Lung (tissue), 12 donors: ENCODE data around the gene ARHGAP31. TPM values are rescaled to one million over a fixed set of nuclear protein-coding genes. Genes with fewer than 3 reads are reported as not detected.

Experiments
- ATAC-seq: fragments of 200-7000 bp; cut with Tn5 transposase; one replicate; pipeline ENCODE4 v1.9.1; 2020; ENCODE audit warnings: moderate number of reproducible peaks; ENCODE audit not compliant: insufficient read depth, low FRiP score
- DNase-seq, 3 donors: peaks; one replicate each; pipeline ENCODE4 v3.0.0-alpha.2; 2013 to 2017
- H3K27ac ChIP-seq, 2 donors: one replicate each; pipeline ENCODE4 v1.5.1; 2013; ENCODE audit warnings: mild to moderate bottlenecking in 2 of 2, moderate library complexity in 2 of 2, control low read depth in 1 of 2, inconsistent platforms in 1 of 2, low read depth in 1 of 2, low read length in 1 of 2
- H3K27me3 ChIP-seq, 3 donors: one replicate each; pipeline ENCODE4 v1.5.1; 2013; ENCODE audit warnings: low read length in 2 of 3; ENCODE audit not compliant: control insufficient read depth in 3 of 3, insufficient read depth in 3 of 3
- H3K36me3 ChIP-seq, 4 donors: one replicate each; pipeline ENCODE4 v1.5.1; 2013; ENCODE audit warnings: low read length in 4 of 4, mild to moderate bottlenecking in 1 of 4, moderate library complexity in 1 of 4; ENCODE audit not compliant: control insufficient read depth in 4 of 4, insufficient read depth in 4 of 4
- H3K4me1 ChIP-seq, 5 donors: one replicate each; pipeline ENCODE4 v1.5.1; 2013; ENCODE audit warnings: low read length in 5 of 5, mild to moderate bottlenecking in 2 of 5, moderate library complexity in 1 of 5; ENCODE audit not compliant: control insufficient read depth in 5 of 5, insufficient read depth in 5 of 5
- H3K4me3 ChIP-seq: one replicate; pipeline ENCODE4 v1.5.1; 2013; ENCODE audit warnings: mild to moderate bottlenecking, control low read depth, moderate library complexity
- H3K9ac ChIP-seq, 2 donors: one replicate each; pipeline ENCODE4 v1.5.1; 2013; ENCODE audit warnings: low read length in 2 of 2, control low read depth in 1 of 2; ENCODE audit not compliant: insufficient read depth in 1 of 2
- H3K9me3 ChIP-seq, 4 donors: one replicate each; pipeline ENCODE4 v1.5.1; 2013; ENCODE audit warnings: low read length in 3 of 4, mild to moderate bottlenecking in 1 of 4, moderate library complexity in 1 of 4; ENCODE audit not compliant: control insufficient read depth in 4 of 4, insufficient read depth in 3 of 4
- WGBS, 2 donors: extraction: QIAGEN DNeasy Blood & Tissue Kit; methylation state at CpG; one replicate each; pipeline ENCODE4 v1.1.7; 2013; 5-methylcytosine and 5-hydroxymethylcytosine counted together
- polyA plus RNA-seq, 2 donors: library from polyadenylated mRNA; stranded (reverse); fragments of 200-250 nt; gene quantifications; one replicate each; pipeline ENCODE4 v1.2.1, GENCODE V29; 2013
- total RNA-seq, 2 donors: library from RNA; depleted of rRNA in 1 of 2; stranded (reverse); fragments of >200 nt in 1 of 2; gene quantifications; one replicate each; pipeline ENCODE4 v1.2.1, GENCODE V29; 2014 to 2021
- TF ChIP-seq, protein P1 (sequence below): IDR thresholded peaks from 2 replicates; pipeline ENCODE4 v1.5.1; 2012; ENCODE audit warnings: mild to moderate bottlenecking; ENCODE audit errors: control extremely low read depth, extremely low read depth
- donor health status: control.
- donor health status: control.
- donor health status: Bipolar disorder and iron deficiency.
- donor health status: healthy.
- donor health status: DM: yes; HTN: yes; CAD: no.

Gene ARHGAP31
- total and polyA plus RNA-seq, 4 donors, result 11.6 to 58.5 (median 31.7) TPM

DNA sequence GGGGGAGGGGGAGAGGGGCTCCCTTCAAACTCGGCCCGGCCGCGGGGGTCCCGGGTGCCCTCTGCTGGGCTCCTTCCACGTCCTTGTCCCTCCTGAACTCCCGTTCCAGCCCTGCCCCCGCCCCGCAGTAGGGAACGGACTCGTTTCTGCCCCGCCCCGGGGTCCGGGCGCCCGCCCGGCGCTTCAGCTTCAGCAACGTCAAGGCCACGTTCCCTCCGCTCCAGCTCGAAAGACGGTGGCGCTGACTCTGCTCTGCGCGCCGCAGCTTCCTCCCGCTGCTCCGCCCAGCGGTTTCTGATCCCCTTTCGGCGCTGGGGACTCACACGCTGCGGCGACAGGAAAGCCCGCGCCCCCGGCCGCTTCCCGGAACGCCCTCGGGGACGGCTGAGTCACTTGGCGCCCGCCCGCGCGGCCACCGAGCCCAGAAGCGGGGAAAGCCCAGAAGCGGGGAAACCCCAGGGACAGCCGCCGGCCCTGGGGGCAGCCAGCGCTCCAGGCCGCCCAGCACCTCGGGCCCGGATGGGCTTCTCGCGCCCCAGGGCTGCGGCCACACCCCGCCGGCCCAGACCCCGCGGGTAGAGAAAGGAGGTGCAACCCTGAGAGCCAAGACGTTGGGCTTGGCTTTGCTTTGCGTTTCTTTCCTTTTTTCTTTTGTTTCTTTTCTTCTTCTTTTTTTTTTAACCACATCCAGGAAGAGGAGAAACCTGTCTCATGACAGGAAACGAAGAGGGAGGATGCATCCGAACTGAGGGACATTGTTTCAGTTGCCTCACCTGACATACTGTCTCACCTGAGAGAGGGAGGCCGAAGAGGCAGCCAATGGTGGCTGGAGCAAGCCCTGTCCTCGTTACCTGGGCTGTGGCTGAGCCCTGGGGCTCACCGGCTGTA, 28.9 kb downstream of the ARHGAP31 start:
- peak; percentile 94 to 95 (median 95) for DNase-seq
- peak; percentile 94 for ATAC-seq
- peak overlapping the region; percentile 51 for H3K4me3 ChIP-seq
- no peaks in the 10 kb centered on the region for H3K9me3 ChIP-seq
- WGBS, 2 donors, result 1 to 2% methylated on average over 55 to 71 of the region's 71 CpGs
- peak overlapping the region; percentile 89 to 98 for H3K27ac ChIP-seq
- no peaks in the 10 kb centered on the region for H3K27me3 ChIP-seq
- H3K9ac ChIP-seq, result peak overlapping the region; percentile 76 to 84
- no peaks in the 10 kb centered on the region for H3K36me3 ChIP-seq
- TF ChIP-seq, protein P1, sequence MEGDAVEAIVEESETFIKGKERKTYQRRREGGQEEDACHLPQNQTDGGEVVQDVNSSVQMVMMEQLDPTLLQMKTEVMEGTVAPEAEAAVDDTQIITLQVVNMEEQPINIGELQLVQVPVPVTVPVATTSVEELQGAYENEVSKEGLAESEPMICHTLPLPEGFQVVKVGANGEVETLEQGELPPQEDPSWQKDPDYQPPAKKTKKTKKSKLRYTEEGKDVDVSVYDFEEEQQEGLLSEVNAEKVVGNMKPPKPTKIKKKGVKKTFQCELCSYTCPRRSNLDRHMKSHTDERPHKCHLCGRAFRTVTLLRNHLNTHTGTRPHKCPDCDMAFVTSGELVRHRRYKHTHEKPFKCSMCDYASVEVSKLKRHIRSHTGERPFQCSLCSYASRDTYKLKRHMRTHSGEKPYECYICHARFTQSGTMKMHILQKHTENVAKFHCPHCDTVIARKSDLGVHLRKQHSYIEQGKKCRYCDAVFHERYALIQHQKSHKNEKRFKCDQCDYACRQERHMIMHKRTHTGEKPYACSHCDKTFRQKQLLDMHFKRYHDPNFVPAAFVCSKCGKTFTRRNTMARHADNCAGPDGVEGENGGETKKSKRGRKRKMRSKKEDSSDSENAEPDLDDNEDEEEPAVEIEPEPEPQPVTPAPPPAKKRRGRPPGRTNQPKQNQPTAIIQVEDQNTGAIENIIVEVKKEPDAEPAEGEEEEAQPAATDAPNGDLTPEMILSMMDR, result no peak
- peaks cover 0 to 17% (median 7%) of the 10 kb centered on the region in 5 donors for H3K4me1 ChIP-seq

DNA sequence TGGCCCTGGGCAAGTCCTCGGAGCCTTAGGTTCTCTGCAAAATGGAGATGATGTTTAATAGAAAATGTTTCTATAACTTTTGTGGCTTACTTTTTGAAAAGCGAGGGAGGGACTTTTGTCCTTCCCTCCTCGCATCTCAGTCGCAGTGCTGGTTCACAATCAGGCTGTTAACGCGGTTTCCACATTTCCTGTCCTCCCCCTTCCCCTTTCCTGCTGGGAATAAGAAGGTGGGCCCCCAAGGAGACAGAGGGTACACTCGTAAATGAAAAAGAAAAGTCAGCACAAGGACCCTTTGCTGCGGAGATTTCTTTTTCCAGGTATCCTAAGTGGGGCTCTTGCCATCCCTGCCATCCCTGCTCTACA, 29.5 kb downstream of the ARHGAP31 start:
- peak in 1 of 3 donors; percentile 21 for DNase-seq
- 30 to 52% methylated on average over 8 of the region's 8 CpGs for WGBS, 2 donors
- ATAC-seq, result no peak
- H3K27me3 ChIP-seq, result no peaks in the 10 kb centered on the region
- peaks cover 0 to 17% (median 7%) of the 10 kb centered on the region in 5 donors for H3K4me1 ChIP-seq
- no peaks in the 10 kb centered on the region for H3K9me3 ChIP-seq
- H3K27ac ChIP-seq, result peak overlapping the region; percentile 89 to 98
- TF ChIP-seq, protein P1, result no peak
- H3K36me3 ChIP-seq, result no peaks in the 10 kb centered on the region
- H3K4me3 ChIP-seq, result no peak overlapping the region
- H3K9ac ChIP-seq, result peak overlapping the region; percentile 75 to 84

DNA sequence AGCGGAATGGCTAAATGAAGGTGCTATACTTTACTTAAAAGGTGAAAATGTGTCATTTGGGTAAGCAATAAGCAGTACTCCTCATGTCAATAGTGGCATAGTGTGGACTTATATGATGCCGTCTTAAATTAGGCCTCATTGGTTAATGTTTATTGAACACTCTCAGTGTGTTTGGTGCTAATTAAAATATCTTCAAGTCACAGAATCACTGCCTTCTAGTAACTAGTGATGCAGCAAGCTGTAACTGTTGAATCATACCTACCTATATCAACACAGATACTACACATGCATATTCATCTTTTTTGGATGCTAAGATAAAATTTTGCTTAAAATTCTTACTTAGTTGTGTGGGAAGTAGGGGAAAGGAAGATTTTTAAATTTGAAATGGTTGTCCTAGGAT, 30.7 kb downstream of the ARHGAP31 start:
- H3K36me3 ChIP-seq, result peaks cover 0 to 3% (median 0%) of the 10 kb centered on the region in 4 donors
- DNase-seq, result no peak
- no peaks in the 10 kb centered on the region for H3K9me3 ChIP-seq
- H3K4me3 ChIP-seq, result no peak overlapping the region
- ATAC-seq, result no peak
- H3K9ac ChIP-seq, result no peak overlapping the region
- H3K27me3 ChIP-seq, result no peaks in the 10 kb centered on the region
- peaks cover 0 to 22% (median 6%) of the 10 kb centered on the region in 5 donors for H3K4me1 ChIP-seq
- TF ChIP-seq, protein P1, result no peak
- 72 to 87% methylated on average over 2 of the region's 2 CpGs for WGBS, 2 donors
- H3K27ac ChIP-seq, result no peak overlapping the region
